Trophoblast cell (in vitro differentiated cells and primary cell): ENCODE data around the gene CCNK.

Experiments used
- DNase-seq, 2 donors: peaks; one replicate each; pipeline ENCODE4 v3.0.0-alpha.2; 2016
- H2AFZ ChIP-seq: 2 replicates; pipeline ENCODE4 v1.6.1; 2013; ENCODE audit warnings: low read length, moderate library complexity, mild to moderate bottlenecking; ENCODE audit not compliant: insufficient read depth, poor library complexity
- H2AK5ac ChIP-seq: 2 replicates; pipeline ENCODE4 v1.6.1; 2013; ENCODE audit warnings: mild to moderate bottlenecking, low read length
- H2BK120ac ChIP-seq: 2 replicates; pipeline ENCODE4 v1.6.1; 2013; ENCODE audit warnings: low read length, mild to moderate bottlenecking, moderate library complexity; ENCODE audit not compliant: insufficient read depth, poor library complexity
- H2BK12ac ChIP-seq: 2 replicates; pipeline ENCODE4 v1.6.1; 2013; ENCODE audit warnings: mild to moderate bottlenecking, low read length, moderate library complexity
- H2BK5ac ChIP-seq: 2 replicates; pipeline ENCODE4 v1.6.1; 2013; ENCODE audit warnings: low read length, low read depth, moderate library complexity, mild to moderate bottlenecking; ENCODE audit not compliant: poor library complexity
- H3K14ac ChIP-seq: 2 replicates; pipeline ENCODE4 v1.6.1; 2013; ENCODE audit warnings: mild to moderate bottlenecking, low read length
- H3K18ac ChIP-seq: 2 replicates; pipeline ENCODE4 v1.6.1; 2013; ENCODE audit warnings: mild to moderate bottlenecking, low read length
- H3K23ac ChIP-seq: 2 replicates; pipeline ENCODE4 v1.6.1; 2013; ENCODE audit warnings: low read length
- H3K27ac ChIP-seq: 2 replicates; pipeline ENCODE4 v1.5.1; 2013; ENCODE audit warnings: low read depth, mild to moderate bottlenecking, inconsistent platforms, low read length, moderate library complexity
- H3K27me3 ChIP-seq: 2 replicates; pipeline ENCODE4 v1.6.1; 2013; ENCODE audit warnings: inconsistent platforms, mild to moderate bottlenecking, low read length, moderate library complexity; ENCODE audit not compliant: insufficient read depth
- H3K36me3 ChIP-seq, 2 experiments: 1 replicate in 1 of 2; 2 replicates in 1 of 2; pipeline ENCODE4 v1.6.1; 2013; ENCODE audit warnings: low read length in 2 of 2, mild to moderate bottlenecking in 2 of 2, moderate library complexity in 1 of 2; ENCODE audit not compliant: insufficient read depth in 2 of 2, control insufficient read depth in 1 of 2
- H3K4ac ChIP-seq: 2 replicates; pipeline ENCODE4 v1.6.1; 2013; ENCODE audit warnings: low read depth, mild to moderate bottlenecking, low read length, moderate library complexity
- H3K4me1 ChIP-seq, 2 experiments: 1 replicate in 1 of 2; 2 replicates in 1 of 2; pipeline ENCODE4 v1.6.1; 2013; ENCODE audit warnings: low read length in 2 of 2, mild to moderate bottlenecking in 2 of 2, moderate library complexity in 1 of 2; ENCODE audit not compliant: insufficient read depth in 2 of 2, control insufficient read depth in 1 of 2
- H3K4me2 ChIP-seq: 2 replicates; pipeline ENCODE4 v1.6.1; 2013; ENCODE audit warnings: inconsistent platforms, mild to moderate bottlenecking, low read length, moderate library complexity
- H3K4me3 ChIP-seq: 2 replicates; pipeline ENCODE4 v1.5.1; 2013; ENCODE audit warnings: mild to moderate bottlenecking, low read depth, low read length, inconsistent platforms
- H3K79me1 ChIP-seq: one replicate; pipeline ENCODE4 v1.6.1; 2013; ENCODE audit warnings: low read length
- H3K79me2 ChIP-seq: 2 replicates; pipeline ENCODE4 v1.6.1; 2013; ENCODE audit warnings: low read length, mild to moderate bottlenecking; ENCODE audit not compliant: control insufficient read depth, insufficient read depth, poor library complexity
- H3K9ac ChIP-seq: 2 replicates; pipeline ENCODE4 v1.6.1; 2013; ENCODE audit warnings: mild to moderate bottlenecking, low read length
- H3K9me3 ChIP-seq: 2 replicates; pipeline ENCODE4 v1.6.1; 2013; ENCODE audit warnings: low read depth, mild to moderate bottlenecking, control low read depth, inconsistent platforms, low read length; ENCODE audit not compliant: insufficient read depth
- H4K12ac ChIP-seq: 2 replicates; pipeline ENCODE4 v1.6.1; 2013; ENCODE audit warnings: low read depth, mild to moderate bottlenecking, low read length, moderate library complexity
- H4K8ac ChIP-seq: 2 replicates; pipeline ENCODE4 v1.6.1; 2013; ENCODE audit warnings: low read depth, mild to moderate bottlenecking, low read length, moderate library complexity
- H4K91ac ChIP-seq: one replicate; pipeline ENCODE4 v1.6.1; 2013; ENCODE audit warnings: low read depth, mild to moderate bottlenecking, low read length, moderate library complexity
- WGBS: extraction: QIAGEN DNeasy Blood & Tissue Kit; methylation state at CpG from one replicate; pipeline ENCODE4 v1.1.7; 2013; ENCODE audit warnings: missing lambda C conversion rate; ENCODE audit not compliant: insufficient read length, insufficient coverage; ENCODE audit errors: extremely low coverage; 5-methylcytosine and 5-hydroxymethylcytosine counted together

CCNK gene

GRCh38 chr14:99509871-99510555 is 28.8 kb downstream of the CCNK start:
- H3K4ac ChIP-seq, result no peak overlapping the region
- H3K9me3 ChIP-seq, result peaks cover 2% of the 10 kb centered on the region
- no peaks in the 10 kb centered on the region for H3K4me1 ChIP-seq
- no peak overlapping the region for H2BK5ac ChIP-seq
- no peak overlapping the region for H3K9ac ChIP-seq
- no peak overlapping the region for H4K8ac ChIP-seq
- no peak overlapping the region for H3K4me3 ChIP-seq
- no peak overlapping the region for H3K27ac ChIP-seq
- no peak overlapping the region for H4K12ac ChIP-seq
- whole genome bisulfite sequencing, result no CpG with 5 or more reads among the region's 27 CpGs
- H3K79me1 ChIP-seq, result no peaks in the 10 kb centered on the region
- no peak overlapping the region for H3K14ac ChIP-seq
- H3K36me3 ChIP-seq, result peaks cover 80 to 88% of the 10 kb centered on the region in 2 experiments
- no peak overlapping the region for H3K4me2 ChIP-seq
- no peak overlapping the region for H2BK12ac ChIP-seq
- no peak overlapping the region for H3K23ac ChIP-seq
- no peak overlapping the region for H4K91ac ChIP-seq
- no peak overlapping the region for H2AFZ ChIP-seq
- no peak overlapping the region for H3K18ac ChIP-seq
- no peaks in the 10 kb centered on the region for H3K27me3 ChIP-seq
- H2BK120ac ChIP-seq, result no peak overlapping the region
- H2AK5ac ChIP-seq, result no peak overlapping the region
- no peaks in the 10 kb centered on the region for H3K79me2 ChIP-seq
- DNase-seq, result no peak

DNA sequence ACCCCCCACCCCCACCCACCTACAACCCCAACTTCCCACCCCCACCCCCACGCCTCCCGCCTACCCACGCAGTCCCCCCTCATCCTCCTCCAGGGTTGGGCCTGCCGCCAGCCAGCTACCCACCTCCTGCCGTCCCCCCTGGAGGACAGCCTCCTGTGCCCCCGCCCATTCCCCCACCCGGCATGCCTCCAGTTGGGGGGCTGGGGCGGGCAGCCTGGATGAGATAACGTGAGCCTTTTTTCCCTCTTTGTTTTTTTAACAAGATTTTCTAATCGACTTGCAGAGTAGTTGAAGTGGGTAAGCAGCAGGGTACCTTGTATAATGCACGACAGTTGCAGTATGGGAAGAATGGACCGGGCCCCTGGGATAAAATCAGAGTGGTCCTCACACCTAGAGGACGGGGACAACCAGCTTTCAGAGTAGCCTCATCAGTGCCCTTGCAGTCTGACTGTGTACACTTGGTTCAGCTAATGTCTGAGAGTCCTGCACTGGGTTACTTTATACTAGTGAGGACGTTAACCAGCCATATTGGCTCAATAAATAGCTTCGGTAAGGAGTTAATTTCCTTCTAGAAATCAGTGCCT is 29.4 kb downstream of the CCNK start:
- Histone ChIP-seq H2AFZ (no peak overlapping the region), H3K18ac (no peak overlapping the region), H3K4me3 (no peak overlapping the region), H4K8ac (no peak overlapping the region), H3K27me3 (no peaks in the 10 kb centered on the region), H4K91ac (no peak overlapping the region), H3K4me2 (no peak overlapping the region), H3K14ac (no peak overlapping the region), H3K9ac (no peak overlapping the region), H3K4me1 (no peaks in the 10 kb centered on the region), H3K23ac (no peak overlapping the region), H2AK5ac (no peak overlapping the region), H2BK120ac (no peak overlapping the region), H3K79me2 (no peaks in the 10 kb centered on the region), H3K36me3 (peaks cover 79 to 82% of the 10 kb centered on the region in 2 experiments), H3K4ac (no peak overlapping the region), H3K9me3 (peaks cover 2% of the 10 kb centered on the region), H2BK12ac (no peak overlapping the region), H3K27ac (no peak overlapping the region), H4K12ac (no peak overlapping the region), H3K79me1 (no peaks in the 10 kb centered on the region), H2BK5ac (no peak overlapping the region)
- no CpG with 5 or more reads among the region's 15 CpGs for WGBS
- DNase-seq, result no peak

- no peak overlapping the region for H4K12ac ChIP-seq
- peaks cover 72 to 73% of the 10 kb centered on the region in 2 experiments for H3K36me3 ChIP-seq
- no peaks in the 10 kb centered on the region for H3K27me3 ChIP-seq
- H3K23ac ChIP-seq, result no peak overlapping the region
- H3K4me3 ChIP-seq, result no peak overlapping the region
- H2BK120ac ChIP-seq, result no peak overlapping the region
- no peak overlapping the region for H4K91ac ChIP-seq
- H3K9me3 ChIP-seq, result peaks cover 2% of the 10 kb centered on the region
- no peak overlapping the region for H2AFZ ChIP-seq
- no peaks in the 10 kb centered on the region for H3K79me1 ChIP-seq
- H3K4me2 ChIP-seq, result no peak overlapping the region
- DNase-seq, result no peak
- H3K18ac ChIP-seq, result no peak overlapping the region
- H3K4me1 ChIP-seq, result no peaks in the 10 kb centered on the region
- no peak overlapping the region for H3K9ac ChIP-seq
- H2AK5ac ChIP-seq, result no peak overlapping the region
- no peak overlapping the region for H3K14ac ChIP-seq
- H3K4ac ChIP-seq, result no peak overlapping the region
- no peak overlapping the region for H2BK12ac ChIP-seq
- H3K27ac ChIP-seq, result no peak overlapping the region
- H4K8ac ChIP-seq, result no peak overlapping the region
- H2BK5ac ChIP-seq, result no peak overlapping the region
- H3K79me2 ChIP-seq, result no peaks in the 10 kb centered on the region
- WGBS, result no CpG with 5 or more reads among the region's 12 CpGs
Measured at GRCh38 chr14:99511421-99512109, 30.4 kb downstream of the CCNK start.

GRCh38 chr14:99512110-99512449 is 30.9 kb downstream of the CCNK start:
- Histone ChIP-seq H2AFZ (no peak overlapping the region), H4K12ac (no peak overlapping the region), H3K9me3 (peaks cover 2% of the 10 kb centered on the region), H3K27ac (no peak overlapping the region), H2BK120ac (no peak overlapping the region), H3K27me3 (no peaks in the 10 kb centered on the region), H3K36me3 (peaks cover 68 to 69% of the 10 kb centered on the region in 2 experiments), H2AK5ac (no peak overlapping the region), H3K9ac (no peak overlapping the region), H3K18ac (no peak overlapping the region), H3K4me1 (no peaks in the 10 kb centered on the region), H2BK5ac (no peak overlapping the region), H4K8ac (no peak overlapping the region), H3K4me3 (no peak overlapping the region), H3K4ac (no peak overlapping the region), H2BK12ac (no peak overlapping the region), H3K4me2 (no peak overlapping the region), H3K23ac (no peak overlapping the region), H4K91ac (no peak overlapping the region), H3K79me2 (no peaks in the 10 kb centered on the region), H3K79me1 (no peaks in the 10 kb centered on the region), H3K14ac (no peak overlapping the region)
- no CpG with 5 or more reads among the region's 10 CpGs for WGBS
- DNase-seq, result no peak
